Caco-2 (cell line): ENCODE data around the gene PLXNC1. TPM values are rescaled to one million over a fixed set of nuclear protein-coding genes. Genes with fewer than 3 reads are reported as not detected.

Experiments used
- BruUV-seq: library from RNA; stranded (reverse); fragments of 400-500 nt; replicated peaks from 2 replicates; lab custom pipeline; 2021; lab: Mats Ljungman, UMichigan
- CTCF ChIA-PET: fragments of 300-600 bp; sonication (Branson Sonifier 250); formaldehyde crosslinking; loops from one replicate; lab custom pipeline; 2022; ENCODE audit warnings: antibody characterized with exemption; lab: Charles Lee
- POLR2A ChIA-PET: fragments of 300-600 bp; sonication (Branson Sonifier 250); formaldehyde crosslinking; loops from one replicate; lab custom pipeline; 2022; ENCODE audit warnings: antibody characterized with exemption; lab: Charles Lee
- DNase-seq, 2 experiments: peaks; one replicate each; pipeline versions ENCODE4 v3.0.0 to v3.0.0-alpha.2; 2020 to 2022
- H3K27me3 ChIP-seq: replicated peaks from 2 replicates; pipeline ENCODE4 v1.6.0; 2011; ENCODE audit warnings: low read length; ENCODE audit not compliant: control insufficient read depth, insufficient read depth
- H3K36me3 ChIP-seq: 2 replicates; pipeline ENCODE4 v1.5.1; 2011; ENCODE audit warnings: low read length; ENCODE audit not compliant: control insufficient read depth, insufficient read depth
- H3K4me1 ChIP-seq: fragments of 250-450 bp; sonication (Bioruptor Pico); 2 replicates; pipeline ENCODE4 v1.5.1; 2020; ENCODE audit warnings: mild to moderate bottlenecking
- H3K4me3 ChIP-seq: 2 replicates; pipeline ENCODE4 v1.5.1; 2011; ENCODE audit warnings: low read depth, mild to moderate bottlenecking, control low read depth, low read length
- H3K9me3 ChIP-seq: fragments of 250-450 bp; sonication (Bioruptor Pico); 2 replicates; pipeline ENCODE4 v1.5.1; 2020; ENCODE audit warnings: mild to moderate bottlenecking, moderate library complexity
- H3K27ac Mint-ChIP-seq: one replicate; pipeline ENCODE4 v1.8.0; 2022; ENCODE audit warnings: mixed read lengths; ENCODE audit not compliant: unreplicated experiment
- H3K27me3 Mint-ChIP-seq: one replicate; pipeline ENCODE4 v1.8.0; 2022; ENCODE audit warnings: mixed read lengths; ENCODE audit not compliant: insufficient read depth, unreplicated experiment
- H3K36me3 Mint-ChIP-seq: one replicate; pipeline ENCODE4 v1.8.0; 2022; ENCODE audit warnings: mild to moderate bottlenecking, mixed read lengths; ENCODE audit not compliant: insufficient read depth, unreplicated experiment
- H3K4me1 Mint-ChIP-seq: one replicate; pipeline ENCODE4 v1.8.0; 2022; ENCODE audit warnings: low read depth, mixed read lengths; ENCODE audit not compliant: unreplicated experiment
- H3K4me3 Mint-ChIP-seq: one replicate; pipeline ENCODE4 v1.8.0; 2022; ENCODE audit warnings: mild to moderate bottlenecking, moderate library complexity, mixed read lengths; ENCODE audit not compliant: unreplicated experiment
- H3K9me3 Mint-ChIP-seq: one replicate; pipeline ENCODE4 v1.8.0; 2022; ENCODE audit warnings: mixed read lengths; ENCODE audit not compliant: unreplicated experiment
- CTCF ChIP-seq, 2 experiments: fragments of 200-600 bp in 1 of 2; IDR thresholded peaks; 1 replicate in 1 of 2; 2 replicates in 1 of 2; pipeline versions ENCODE4 v1.5.1 to v1.8.0; 2011 to 2022; ENCODE audit warnings: antibody characterized with exemption in 1 of 2, control low read depth in 1 of 2, inconsistent platforms in 1 of 2, low read depth in 1 of 2, low read length in 1 of 2, mild to moderate bottlenecking in 1 of 2, moderate library complexity in 1 of 2; ENCODE audit not compliant: insufficient read depth in 1 of 2, severe bottlenecking in 1 of 2, unreplicated experiment in 1 of 2
- intact Hi-C: fragments of 100-400 bp; cut with micrococcal nuclease; formaldehyde crosslinking; loops from one replicate; pipeline ENCODE4 v1.10.0; 2022; ENCODE audit not compliant: unreplicated experiment
- total RNA-seq: library from RNA; stranded (reverse); gene quantifications from 2 replicates; pipeline ENCODE4 v1.2.3, GENCODE V29; 2022

Gene PLXNC1
- total RNA-seq, 1 experiment from 2014 or later = 41.3 TPM

- TF ChIP-seq CTCF (IDR thresholded peaks at IDR 0.05; ENCODE audit: insufficient read depth in 1 of 2, low read depth in 1 of 2, low read length in 1 of 2, severe bottlenecking in 1 of 2, unreplicated experiment in 1 of 2) = no peak
- ChIA-PET CTCF (no interaction called here), POLR2A (no interaction called here)
- H3K27ac Mint-ChIP-seq = peak overlapping the region; percentile 69
- Histone ChIP-seq H3K9me3 (no peaks in the 10 kb centered on the region), H3K36me3 (no peaks in the 10 kb centered on the region; the same call in none of the 2 replicates), H3K4me1 (peaks cover 58% of the 10 kb centered on the region), H3K27me3 (no peaks in the 10 kb centered on the region), H3K4me3 (no peak overlapping the region)
- H3K36me3 Mint-ChIP-seq = peaks cover 22% of the 10 kb centered on the region
- intact Hi-C loops = loop anchor here (1.0 to 2.0 kb wide), 2 partner anchors 15 to 16 kb away; no protein-coding TSS in a partner anchor
- H3K4me1 Mint-ChIP-seq = peaks cover 45% of the 10 kb centered on the region
- H3K9me3 Mint-ChIP-seq = no peaks in the 10 kb centered on the region
- DNase-seq = no peak
- no TSS peak for BruUV-seq
- no peak overlapping the region for H3K4me3 Mint-ChIP-seq
- no peaks in the 10 kb centered on the region for H3K27me3 Mint-ChIP-seq
These were observed 19.5 kb downstream of the PLXNC1 start for GRCh38 chr12:94167756-94168416.

GRCh38 chr12:94169495-94169894, 21.1 kb downstream of the PLXNC1 start:
- TF ChIP-seq CTCF (IDR thresholded peaks at IDR 0.05; ENCODE audit: insufficient read depth in 1 of 2, low read depth in 1 of 2, low read length in 1 of 2, severe bottlenecking in 1 of 2, unreplicated experiment in 1 of 2) = no peak
- Mint-ChIP-seq H3K27me3 (no peaks in the 10 kb centered on the region), H3K27ac (peak overlapping the region; percentile 21), H3K9me3 (no peaks in the 10 kb centered on the region), H3K36me3 (peaks cover 18% of the 10 kb centered on the region), H3K4me1 (peaks cover 55% of the 10 kb centered on the region), H3K4me3 (no peak overlapping the region)
- intact Hi-C loops = loop anchor here (2.0 kb wide), 1 partner anchor 13 kb away; no protein-coding TSS in a partner anchor
- Histone ChIP-seq H3K4me3 (no peak overlapping the region), H3K9me3 (no peaks in the 10 kb centered on the region), H3K4me1 (peaks cover 72% of the 10 kb centered on the region), H3K27me3 (no peaks in the 10 kb centered on the region), H3K36me3 (peaks cover 1% of the 10 kb centered on the region)
- no TSS peak for BruUV-seq
- POLR2A ChIA-PET = no interaction called here
- DNase-seq = peak; percentile 53 to 58
- CTCF ChIA-PET = interaction anchor here (0.9 kb wide), 1 partner anchor 14 kb away, joined by 5 read pairs; no protein-coding TSS in a partner anchor

- Histone ChIP-seq H3K4me1 (peaks cover 78% of the 10 kb centered on the region), H3K4me3 (no peak overlapping the region), H3K9me3 (no peaks in the 10 kb centered on the region), H3K27me3 (no peaks in the 10 kb centered on the region), H3K36me3 (peaks cover 1% of the 10 kb centered on the region)
- H3K36me3 Mint-ChIP-seq = peaks cover 18% of the 10 kb centered on the region
- POLR2A ChIA-PET = no interaction called here
- intact Hi-C loops = loop anchor here (2.0 kb wide), 1 partner anchor 13 kb away; no protein-coding TSS in a partner anchor
- no peaks in the 10 kb centered on the region for H3K27me3 Mint-ChIP-seq
- peak overlapping the region; percentile 21 for H3K27ac Mint-ChIP-seq
- TF ChIP-seq CTCF (IDR thresholded peaks at IDR 0.05; ENCODE audit: insufficient read depth in 1 of 2, low read depth in 1 of 2, low read length in 1 of 2, severe bottlenecking in 1 of 2, unreplicated experiment in 1 of 2) = no peak
- H3K4me1 Mint-ChIP-seq = peaks cover 52% of the 10 kb centered on the region
- TSS peak; percentile 15 for BruUV-seq
- CTCF ChIA-PET = interaction anchor here (0.9 kb wide), 1 partner anchor 14 kb away, joined by 5 read pairs; no protein-coding TSS in a partner anchor
- no peaks in the 10 kb centered on the region for H3K9me3 Mint-ChIP-seq
- H3K4me3 Mint-ChIP-seq = peak overlapping the region; percentile 1
- DNase-seq = no peak
These were observed 21.8 kb downstream of the PLXNC1 start for GRCh38 chr12:94169966-94170689.
